Endothelial cell (in vitro differentiated cells): Measurements from ENCODE around the gene SLCO3A1. TPM values are rescaled to one million over a fixed set of nuclear protein-coding genes. Genes with fewer than 3 reads are reported as not detected.

Experiments used
- DNase-seq: peaks from one replicate; pipeline ENCODE4 v3.0.0; 2021; ENCODE audit warnings: low spot score
- H3K27ac Mint-ChIP-seq: one replicate; pipeline ENCODE4 v1.8.0; 2021; ENCODE audit warnings: mixed read lengths, inconsistent platforms; ENCODE audit not compliant: unreplicated experiment
- H3K27me3 Mint-ChIP-seq: one replicate; pipeline ENCODE4 v1.8.0; 2021; ENCODE audit warnings: mild to moderate bottlenecking, moderate library complexity, mixed read lengths, inconsistent platforms; ENCODE audit not compliant: unreplicated experiment
- H3K36me3 Mint-ChIP-seq: one replicate; pipeline ENCODE4 v1.8.0; 2021; ENCODE audit warnings: mild to moderate bottlenecking, low read depth, mixed read lengths, inconsistent platforms; ENCODE audit not compliant: unreplicated experiment
- H3K4me1 Mint-ChIP-seq: one replicate; pipeline ENCODE4 v1.8.0; 2021; ENCODE audit warnings: mild to moderate bottlenecking, mixed read lengths, inconsistent platforms; ENCODE audit not compliant: unreplicated experiment
- H3K4me3 Mint-ChIP-seq: one replicate; pipeline ENCODE4 v1.8.0; 2021; ENCODE audit warnings: mild to moderate bottlenecking, mixed read lengths, inconsistent platforms; ENCODE audit not compliant: unreplicated experiment
- H3K9me3 Mint-ChIP-seq: one replicate; pipeline ENCODE4 v1.8.0; 2021; ENCODE audit warnings: mixed read lengths, inconsistent platforms; ENCODE audit not compliant: unreplicated experiment
- CTCF ChIP-seq: fragments of 200-600 bp; sonication (generic); IDR thresholded peaks from one replicate; pipeline ENCODE4 v1.5.0; 2021; ENCODE audit warnings: antibody characterized with exemption; ENCODE audit not compliant: unreplicated experiment
- total RNA-seq: library from RNA; stranded (reverse); fragmentation: NEBNext Ultra II Directional; extraction: Animal tissue kit (Norgen Biotek cat#: 25700); gene quantifications from one replicate; pipeline ENCODE4 v1.2.1, GENCODE V29; 2021; ENCODE audit not compliant: unreplicated experiment

The SLCO3A1 gene
- total RNA-seq, 1 donor from 2014 or later, result 30.9 TPM

- no peak overlapping the region for H3K4me3 Mint-ChIP-seq
- H3K27me3 Mint-ChIP-seq, result peaks cover 2% of the 10 kb centered on the region
- H3K4me1 Mint-ChIP-seq, result peaks cover 7% of the 10 kb centered on the region
- DNase-seq, result no peak
- no peak for TF ChIP-seq CTCF
- H3K27ac Mint-ChIP-seq, result no peak overlapping the region
- no peaks in the 10 kb centered on the region for H3K9me3 Mint-ChIP-seq
- no peaks in the 10 kb centered on the region for H3K36me3 Mint-ChIP-seq
These were observed 58.3 kb downstream of the SLCO3A1 start for GRCh38 chr15:91911844-91912243.

GRCh38 chr15:91912336-91912735 lies 58.8 kb downstream of the SLCO3A1 start:
- H3K36me3 Mint-ChIP-seq, result no peaks in the 10 kb centered on the region

GRCh38 chr15:91913560-91913959 lies 60.1 kb downstream of the SLCO3A1 start:
- Mint-ChIP-seq H3K27ac (no peak overlapping the region), H3K9me3 (no peaks in the 10 kb centered on the region), H3K27me3 (peaks cover 2% of the 10 kb centered on the region), H3K36me3 (no peaks in the 10 kb centered on the region), H3K4me3 (no peak overlapping the region), H3K4me1 (peaks cover 7% of the 10 kb centered on the region)
- no peak for DNase-seq
- no peak for TF ChIP-seq CTCF

More at GRCh38 chr15:91912336-91912735, 58.8 kb downstream of the SLCO3A1 start:
- no peak overlapping the region for H3K27ac Mint-ChIP-seq
- H3K9me3 Mint-ChIP-seq, result no peaks in the 10 kb centered on the region
- H3K4me1 Mint-ChIP-seq, result peaks cover 7% of the 10 kb centered on the region
- no peak overlapping the region for H3K4me3 Mint-ChIP-seq
- no peak for TF ChIP-seq CTCF
- no peak for DNase-seq
- peaks cover 2% of the 10 kb centered on the region for H3K27me3 Mint-ChIP-seq

DNA sequence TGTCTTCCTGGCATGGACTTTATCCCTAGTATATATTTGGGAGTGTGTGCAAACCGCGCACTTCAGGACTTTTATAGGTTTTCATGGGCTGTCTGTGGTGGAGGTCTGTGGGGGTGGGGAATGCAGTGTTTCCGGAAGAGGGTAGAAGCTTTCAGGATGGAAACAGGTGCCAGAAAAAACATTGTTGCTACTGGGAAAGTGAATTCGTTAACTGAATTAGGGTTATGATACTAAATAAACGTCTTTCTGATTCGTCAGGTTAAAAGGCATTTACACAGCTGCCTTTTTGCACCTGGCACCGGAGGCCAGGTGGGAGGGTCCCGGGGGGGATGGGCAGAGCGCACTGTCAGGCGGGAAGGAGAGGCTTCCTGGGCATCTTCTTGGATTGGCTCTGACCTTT lies 62.1 kb downstream of the SLCO3A1 start:
- no peak for TF ChIP-seq CTCF
- Mint-ChIP-seq H3K4me1 (peaks cover 11% of the 10 kb centered on the region), H3K27me3 (peaks cover 2% of the 10 kb centered on the region)

DNA sequence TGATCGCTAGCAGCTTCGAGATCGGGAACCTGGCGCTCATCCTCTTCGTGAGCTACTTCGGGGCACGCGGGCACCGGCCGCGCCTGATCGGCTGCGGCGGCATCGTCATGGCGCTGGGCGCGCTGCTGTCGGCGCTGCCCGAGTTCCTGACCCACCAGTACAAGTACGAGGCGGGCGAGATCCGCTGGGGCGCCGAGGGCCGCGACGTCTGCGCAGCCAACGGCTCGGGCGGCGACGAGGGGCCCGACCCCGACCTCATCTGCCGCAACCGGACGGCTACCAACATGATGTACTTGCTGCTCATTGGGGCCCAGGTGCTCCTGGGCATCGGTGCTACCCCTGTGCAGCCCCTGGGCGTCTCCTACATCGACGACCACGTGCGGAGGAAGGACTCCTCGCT lies 62.5 kb downstream of the SLCO3A1 start:
- Mint-ChIP-seq H3K9me3 (no peaks in the 10 kb centered on the region), H3K27ac (no peak overlapping the region), H3K4me3 (no peak overlapping the region), H3K4me1 (peaks cover 12% of the 10 kb centered on the region), H3K27me3 (peaks cover 2% of the 10 kb centered on the region), H3K36me3 (no peaks in the 10 kb centered on the region)
- no peak for DNase-seq
- TF ChIP-seq CTCF, result no peak

More for the DNA sequence above, 62.1 kb downstream of the SLCO3A1 start:
- Mint-ChIP-seq H3K4me3 (no peak overlapping the region), H3K27ac (no peak overlapping the region), H3K36me3 (no peaks in the 10 kb centered on the region), H3K9me3 (no peaks in the 10 kb centered on the region)
- no peak for DNase-seq
